AG04450 (cell line): Measurements from ENCODE around the gene LAMA5. TPM values are rescaled to one million over a fixed set of nuclear protein-coding genes. Genes with fewer than 3 reads are reported as not detected.

Source experiments
- CTCF ChIA-PET: fragments of 300-600, 350-600 bp; formaldehyde crosslinking; extraction: SDS; loops from one replicate; lab custom pipeline; 2022; ENCODE audit warnings: antibody characterized with exemption, inconsistent platforms; lab: Charles Lee
- POLR2A ChIA-PET: fragments of 350-600 bp; formaldehyde crosslinking; extraction: SDS; loops from one replicate; lab custom pipeline; 2021; ENCODE audit warnings: antibody characterized with exemption, inconsistent platforms; lab: Yijun Ruan, JAX
- DNase-seq: peaks from one replicate; pipeline ENCODE4 v3.0.0-alpha.2; 2011; ENCODE audit warnings: low read depth, low spot score
- H3K27ac ChIP-seq: one replicate; pipeline ENCODE4 v1.5.1; 2012; ENCODE audit warnings: low read depth, low read length, control low read depth
- H3K27me3 ChIP-seq: one replicate; pipeline ENCODE4 v1.6.0; 2012; ENCODE audit warnings: low read length; ENCODE audit not compliant: control insufficient read depth, insufficient read depth
- H3K4me3 ChIP-seq: 2 replicates; pipeline ENCODE4 v1.5.1; 2011; ENCODE audit warnings: mild to moderate bottlenecking, low read depth, low read length, control low read depth
- H3K9me3 ChIP-seq: 2 replicates; pipeline ENCODE4 v1.5.1; 2012; ENCODE audit warnings: low read length; ENCODE audit not compliant: control insufficient read depth, insufficient read depth
- polyA plus RNA-seq: library from polyadenylated mRNA; depleted of rRNA; stranded (reverse); fragments of >200 nt; gene quantifications from 2 replicates; pipeline ENCODE4 v1.2.3, GENCODE V29; 2011
- TF ChIP-seq, protein P1 (sequence below): IDR thresholded peaks from 2 replicates; pipeline ENCODE4 v1.5.1; 2011; ENCODE audit warnings: low read depth, low read length, control low read depth, inconsistent platforms

The LAMA5 gene
- polyA plus RNA-seq, 1 experiment = 1.9 TPM

DNA sequence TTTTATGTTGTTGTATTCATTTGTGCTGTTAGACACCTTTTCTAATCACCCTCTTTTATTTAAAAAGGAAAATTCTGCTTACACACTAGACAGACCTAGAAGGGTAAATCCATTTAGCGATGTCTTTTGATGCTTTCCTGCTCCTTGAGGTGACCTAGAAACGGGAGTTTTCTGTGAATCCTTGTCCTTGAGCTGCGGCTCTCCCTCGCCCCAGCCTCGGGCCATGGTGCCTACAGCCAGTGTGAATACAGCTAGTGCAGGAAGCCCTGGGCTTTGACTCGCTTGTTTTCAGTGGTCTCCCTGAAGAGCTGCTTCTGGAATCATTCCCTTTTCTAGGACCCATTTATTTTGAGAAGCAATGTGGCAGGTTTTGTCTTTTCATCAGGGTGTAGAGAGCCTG, 82.0 kb downstream of the LAMA5 start:
- DNase-seq = no peak
- POLR2A ChIA-PET = no interaction called here
- no peak overlapping the region for H3K27ac ChIP-seq
- H3K27me3 ChIP-seq = no peaks in the 10 kb centered on the region
- TF ChIP-seq, protein P1, sequence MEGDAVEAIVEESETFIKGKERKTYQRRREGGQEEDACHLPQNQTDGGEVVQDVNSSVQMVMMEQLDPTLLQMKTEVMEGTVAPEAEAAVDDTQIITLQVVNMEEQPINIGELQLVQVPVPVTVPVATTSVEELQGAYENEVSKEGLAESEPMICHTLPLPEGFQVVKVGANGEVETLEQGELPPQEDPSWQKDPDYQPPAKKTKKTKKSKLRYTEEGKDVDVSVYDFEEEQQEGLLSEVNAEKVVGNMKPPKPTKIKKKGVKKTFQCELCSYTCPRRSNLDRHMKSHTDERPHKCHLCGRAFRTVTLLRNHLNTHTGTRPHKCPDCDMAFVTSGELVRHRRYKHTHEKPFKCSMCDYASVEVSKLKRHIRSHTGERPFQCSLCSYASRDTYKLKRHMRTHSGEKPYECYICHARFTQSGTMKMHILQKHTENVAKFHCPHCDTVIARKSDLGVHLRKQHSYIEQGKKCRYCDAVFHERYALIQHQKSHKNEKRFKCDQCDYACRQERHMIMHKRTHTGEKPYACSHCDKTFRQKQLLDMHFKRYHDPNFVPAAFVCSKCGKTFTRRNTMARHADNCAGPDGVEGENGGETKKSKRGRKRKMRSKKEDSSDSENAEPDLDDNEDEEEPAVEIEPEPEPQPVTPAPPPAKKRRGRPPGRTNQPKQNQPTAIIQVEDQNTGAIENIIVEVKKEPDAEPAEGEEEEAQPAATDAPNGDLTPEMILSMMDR = no peak
- no peaks in the 10 kb centered on the region; the same call in 1 of the 2 replicates for H3K9me3 ChIP-seq
- CTCF ChIA-PET = no interaction called here
- H3K4me3 ChIP-seq = no peak overlapping the region

DNA sequence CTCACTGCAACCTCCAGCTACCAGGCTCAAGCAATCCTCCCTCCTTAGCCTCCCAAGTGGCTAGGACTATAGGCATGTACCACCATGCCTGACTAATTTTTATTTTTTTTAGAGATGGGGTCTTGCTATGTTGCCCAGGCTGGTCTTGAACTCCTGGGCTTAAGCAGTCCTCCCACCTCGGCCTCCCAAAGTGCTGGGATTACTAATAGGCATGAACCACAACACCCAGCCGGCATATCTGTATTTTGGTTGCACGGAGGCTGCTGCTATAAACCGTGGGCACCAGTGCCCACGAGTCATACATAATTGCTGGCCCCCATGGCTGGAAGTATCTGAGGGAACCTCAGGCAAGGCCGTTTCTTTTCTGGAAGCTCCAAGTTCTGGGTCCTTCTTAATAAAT, 82.7 kb downstream of the LAMA5 start:
- Histone ChIP-seq H3K27ac (no peak overlapping the region), H3K27me3 (no peaks in the 10 kb centered on the region), H3K4me3 (no peak overlapping the region), H3K9me3 (no peaks in the 10 kb centered on the region; the same call in 1 of the 2 replicates)
- ChIA-PET POLR2A (no interaction called here), CTCF (interaction anchor here (0.7 kb wide), 1 partner anchor 18 kb away, joined by 5 read pairs; no protein-coding TSS in a partner anchor)
- TF ChIP-seq, protein P1 = no peak
- no peak for DNase-seq

DNA sequence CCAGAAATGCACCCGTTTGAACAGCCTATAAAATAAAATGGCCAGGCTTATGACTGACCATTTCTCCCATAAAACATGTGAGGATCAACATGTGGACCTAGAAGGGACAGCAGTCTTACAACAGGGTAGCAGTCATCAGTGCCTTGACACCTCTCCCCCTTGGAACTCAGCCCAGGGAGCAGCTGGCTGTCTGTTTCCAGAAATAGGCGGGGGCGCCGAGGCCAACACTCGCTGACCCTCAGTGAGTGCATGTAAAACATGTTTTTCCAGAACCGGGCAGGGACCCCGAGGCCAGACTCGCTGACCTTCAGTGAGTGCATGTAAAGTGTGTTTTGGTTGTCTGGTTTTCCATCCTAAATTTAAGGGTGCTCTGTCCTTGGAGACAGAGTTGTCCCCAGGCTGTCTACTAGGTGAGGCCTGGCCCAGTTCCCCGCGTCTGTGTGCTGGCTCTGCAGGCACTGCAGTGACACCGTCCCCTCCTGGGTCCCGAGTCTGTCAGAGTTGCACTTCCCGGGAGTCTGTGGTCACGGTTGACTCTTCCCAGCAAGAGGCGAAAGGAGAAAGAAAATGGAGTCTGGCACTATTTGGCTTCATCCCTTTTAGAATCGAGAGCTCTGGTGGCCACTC, 84.1 kb downstream of the LAMA5 start:
- H3K27me3 ChIP-seq = no peaks in the 10 kb centered on the region
- no peak for DNase-seq
- H3K9me3 ChIP-seq = no peaks in the 10 kb centered on the region; the same call in 1 of the 2 replicates
- TF ChIP-seq, protein P1 = no peak
- H3K27ac ChIP-seq = no peak overlapping the region
- ChIA-PET CTCF (no interaction called here), POLR2A (no interaction called here)
- no peak overlapping the region for H3K4me3 ChIP-seq

DNA sequence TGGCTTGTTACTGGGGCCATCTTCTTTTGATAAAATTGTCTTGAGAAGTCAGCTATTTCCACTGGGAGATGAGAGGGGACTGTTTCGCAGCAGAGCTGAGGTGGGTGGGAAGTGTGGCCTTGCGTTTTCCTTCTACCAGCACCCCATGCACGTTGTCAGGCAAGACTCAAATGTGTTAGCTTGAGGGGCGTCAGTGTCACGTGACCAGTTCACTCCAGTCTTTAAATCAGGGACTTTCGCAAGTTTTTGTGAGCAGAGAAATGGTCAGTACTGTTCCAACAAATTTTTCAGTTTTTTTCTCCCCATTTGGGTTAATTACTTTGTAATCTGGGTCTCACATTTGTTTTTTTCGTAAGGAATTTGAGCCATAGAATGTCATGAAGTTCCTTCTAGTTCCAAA, 85.0 kb downstream of the LAMA5 start:
- Histone ChIP-seq H3K9me3 (no peaks in the 10 kb centered on the region; the same call in 1 of the 2 replicates), H3K4me3 (no peak overlapping the region), H3K27me3 (no peaks in the 10 kb centered on the region), H3K27ac (no peak overlapping the region)
- ChIA-PET POLR2A (no interaction called here), CTCF (no interaction called here)
- TF ChIP-seq, protein P1 = no peak
- no peak for DNase-seq

DNA sequence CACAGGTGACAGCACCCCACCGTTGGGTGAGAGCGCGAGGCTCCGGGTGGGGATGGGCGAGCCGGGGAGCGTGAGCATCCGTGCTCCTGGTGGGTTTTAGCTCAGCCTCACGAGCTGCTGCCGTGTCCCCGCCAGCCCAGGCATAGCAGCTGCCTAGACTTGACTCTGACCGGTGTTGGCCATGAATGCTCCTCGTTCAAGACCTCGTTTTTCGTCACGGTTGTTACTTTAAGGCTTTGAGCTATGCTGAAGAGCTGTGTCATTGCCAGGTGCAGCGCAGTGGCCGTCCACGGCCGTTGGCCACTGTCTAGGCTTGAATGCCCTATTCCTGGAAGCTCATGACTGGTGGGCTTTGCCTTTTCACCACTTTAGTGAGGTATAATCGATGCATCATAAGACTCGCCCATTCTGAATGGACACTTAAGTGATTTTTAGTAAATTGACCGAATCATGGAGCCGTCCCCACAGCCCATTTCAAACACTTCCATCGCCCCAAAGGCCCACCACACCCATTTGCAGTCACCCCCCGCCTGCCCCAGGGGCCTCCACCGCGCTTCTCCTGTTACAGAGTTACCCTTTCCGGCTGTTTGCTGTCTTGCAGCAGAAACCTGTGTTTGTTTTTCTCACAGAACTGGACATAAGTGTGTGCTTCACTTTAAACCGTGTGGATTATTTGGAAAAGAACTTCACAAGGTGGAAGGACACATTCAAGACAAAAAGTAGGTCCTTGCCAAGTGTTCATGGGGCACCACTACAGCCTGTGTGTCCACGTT, 85.8 kb downstream of the LAMA5 start:
- TF ChIP-seq, protein P1 = no peak
- DNase-seq = no peak
- H3K9me3 ChIP-seq = no peaks in the 10 kb centered on the region; the same call in 1 of the 2 replicates
- no peak overlapping the region for H3K27ac ChIP-seq
- ChIA-PET CTCF (no interaction called here), POLR2A (no interaction called here)
- no peak overlapping the region for H3K4me3 ChIP-seq
- no peaks in the 10 kb centered on the region for H3K27me3 ChIP-seq
